ENCODE data around the gene TP53.
"Not testable (repeated sequence)": the region's sequence is repeated elsewhere in the genome, so short reads cannot be mapped to it uniquely, and the experiment has no call there.

The TP53 gene

GRCh38 chr17:7629939-7630571 lies 57.2 kb downstream of the TP53 start, which contains the start of gene SHBG:
TSS of gene SHBG (plus strand) at chr17:7630135. CDS start at chr17:7630173, 38 bp downstream.
- no peak for DNase-seq

DNA sequence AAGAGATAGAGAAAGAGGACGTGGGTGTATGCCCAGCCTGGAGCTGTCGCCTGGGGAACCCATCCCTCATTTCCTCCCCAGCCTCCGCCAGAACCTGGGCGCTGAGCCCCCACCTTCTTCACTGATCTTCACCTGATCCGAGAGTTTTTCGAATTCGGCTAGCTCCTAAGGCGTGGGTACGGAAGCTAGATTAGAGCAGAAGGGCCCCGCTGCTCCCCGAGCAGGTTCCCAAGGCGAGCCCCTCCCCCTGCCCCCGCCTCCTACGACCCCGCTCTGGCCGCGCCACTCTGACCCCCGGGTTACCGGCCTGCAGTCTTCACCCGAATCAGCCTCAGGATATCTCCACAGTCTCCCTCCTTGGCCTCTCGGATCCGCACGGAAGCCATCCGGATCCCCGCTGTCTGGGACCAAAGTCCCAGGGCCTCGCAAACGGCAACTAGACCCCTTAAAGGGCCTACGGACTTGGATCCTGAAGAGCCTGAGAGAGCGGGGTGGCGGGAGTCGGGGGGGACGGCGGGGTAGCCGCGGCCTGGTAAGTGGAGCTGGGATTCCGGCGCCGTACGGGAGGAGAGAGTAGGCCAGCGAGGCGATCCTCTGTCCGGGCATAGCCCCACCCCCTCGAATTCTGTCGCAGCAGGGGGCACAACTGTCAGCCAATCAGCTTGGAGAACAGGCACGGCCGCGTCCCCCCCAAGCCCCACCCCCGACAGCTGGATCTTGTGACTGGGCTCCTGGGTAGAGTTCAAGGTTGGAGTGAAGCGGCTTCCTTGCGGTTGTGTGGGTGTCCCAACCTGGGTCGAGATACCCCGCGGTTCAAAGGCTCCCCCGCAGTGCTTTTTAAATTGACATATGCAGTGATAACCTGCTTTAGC lies 59.8 kb downstream of the TP53 start, which contains the start of gene SAT2:
Gene SAT2, minus strand, starts transcription at position 572 of the 872 bp plus-strand sequence. Its CDS starts 186 bp downstream, at position 386.
- DNase-seq, result peak; percentile 96

- no peak for DNase-seq
Observed at GRCh38 chr17:7626956-7627249, 60.4 kb downstream of the TP53 start.

DNA sequence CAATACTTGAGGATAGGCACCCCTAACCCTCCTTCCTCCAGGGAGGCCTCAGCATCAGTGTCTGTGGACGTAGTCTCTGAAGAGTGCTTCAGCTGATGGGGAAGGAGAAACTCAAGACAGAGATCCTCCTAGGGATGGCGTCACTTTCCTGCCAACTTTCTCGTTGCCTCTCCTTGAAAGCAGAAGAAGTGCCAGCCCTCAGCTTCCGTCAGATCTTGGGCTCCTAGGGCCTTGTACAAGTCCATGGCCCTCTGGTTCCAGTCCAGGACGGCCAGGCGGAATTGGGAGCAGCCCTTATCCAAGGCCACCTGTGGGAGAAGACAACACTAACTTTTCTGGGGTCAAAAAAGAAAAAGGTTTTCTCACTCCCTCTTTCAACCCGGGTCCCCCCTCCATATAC lies 61.0 kb downstream of the TP53 start:
- no peak for DNase-seq

DNA sequence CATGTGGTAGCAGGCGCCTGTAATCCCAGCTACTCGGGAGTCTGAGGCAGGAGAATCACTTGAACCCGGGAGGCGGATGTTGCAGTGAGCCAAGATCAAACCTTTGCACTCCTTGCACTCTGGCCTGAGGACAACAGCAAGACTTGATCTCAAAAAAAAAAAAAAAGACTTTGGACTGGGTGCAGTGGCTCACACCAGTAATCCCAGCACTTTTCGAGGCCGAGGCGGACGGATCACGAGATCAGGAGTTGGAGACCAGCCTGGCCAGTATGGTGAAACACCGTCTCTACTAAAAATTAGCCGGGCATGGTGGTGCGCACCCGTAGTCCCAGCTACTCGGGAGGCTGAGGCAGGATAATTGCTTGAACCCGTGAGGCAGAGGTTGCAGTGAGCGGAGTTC lies 61.5 kb downstream of the TP53 start:
- not testable (repeated sequence) for DNase-seq

DNA sequence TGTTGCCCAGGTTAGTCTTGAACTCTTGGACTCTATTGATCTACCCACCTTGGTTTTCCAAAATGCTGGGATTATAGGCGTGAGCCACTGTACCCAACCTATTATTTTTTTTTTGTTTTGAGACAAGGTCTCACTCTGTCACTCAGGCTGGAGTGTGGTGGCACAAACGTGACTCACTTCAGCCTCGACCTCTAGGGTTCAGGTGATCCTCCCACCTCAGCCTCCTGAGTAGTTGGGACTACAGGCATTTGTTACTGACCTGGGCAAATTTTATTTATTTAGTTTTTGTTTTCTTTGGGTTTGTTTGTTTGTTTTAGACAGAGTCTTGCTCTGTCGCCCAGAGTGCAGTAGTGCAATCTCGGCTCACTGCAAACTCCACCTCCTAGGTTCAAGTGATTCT lies 63.6 kb downstream of the TP53 start:
- DNase-seq, result no peak

DNA sequence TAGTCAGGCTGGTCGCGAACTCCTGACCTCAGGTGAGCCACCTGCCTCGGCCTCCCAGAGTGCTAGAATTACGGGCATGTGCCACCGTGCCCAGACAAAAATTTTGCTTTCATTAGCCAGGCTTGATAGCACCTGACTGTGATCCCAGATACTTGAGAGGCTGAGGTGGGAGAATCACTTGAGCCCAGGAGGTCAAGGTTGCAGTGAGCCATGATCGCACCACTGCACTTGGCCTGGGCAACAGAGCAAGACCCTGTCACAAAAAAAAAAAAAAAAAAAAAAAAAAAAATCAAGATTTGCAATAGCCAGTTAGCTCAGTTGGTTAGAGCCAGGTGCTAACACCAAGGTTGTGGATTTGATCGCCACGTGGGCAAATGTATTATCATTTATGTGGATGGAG lies 66.5 kb downstream of the TP53 start:
- no peak for DNase-seq

DNA sequence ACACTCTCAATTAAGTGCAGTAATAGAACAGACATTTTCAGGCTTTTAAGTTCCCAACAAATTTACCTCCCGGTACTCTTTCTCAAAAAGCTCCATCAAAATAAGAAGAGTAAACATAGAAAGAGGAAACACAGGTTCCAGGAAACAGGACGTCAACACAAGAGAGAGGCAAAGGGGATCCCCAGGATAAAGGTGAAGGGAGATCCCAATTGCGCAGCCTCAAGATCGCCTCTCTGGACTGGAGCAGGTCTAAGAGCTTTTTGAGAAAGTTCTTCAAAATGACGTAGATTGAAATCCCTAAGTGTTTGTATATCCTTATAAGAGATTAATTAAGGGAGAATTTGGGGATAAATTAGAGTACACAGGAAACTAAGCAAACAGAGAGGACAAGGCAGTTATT lies 68.7 kb downstream of the TP53 start:
- DNase-seq, result no peak
